ENCODE data around the gene CDC23.
"Not testable (repeated sequence)": the region's sequence is repeated elsewhere in the genome, so short reads cannot be mapped to it uniquely, and the experiment has no call there.

CDC23 gene

GRCh38 chr5:138223532-138223931, 10.4 kb upstream of the CDC23 start:
- no peak overlapping the region for H3K4me3 ChIP-seq (replicated peaks; ENCODE audit: low read depth, low read length)
- DNase-seq (ENCODE audit: low read depth) = no peak
- no peak for TF ChIP-seq CTCF (IDR thresholded peaks at IDR 0.05; ENCODE audit: low read length, missing control alignments)

GRCh38 chr5:138216799-138217198, 3.7 kb upstream of the CDC23 start:
- no peak overlapping the region for H3K4me3 ChIP-seq (replicated peaks; ENCODE audit: low read depth, low read length)
- no peak for TF ChIP-seq CTCF (IDR thresholded peaks at IDR 0.05; ENCODE audit: low read length, missing control alignments)
- no peak for DNase-seq (ENCODE audit: low read depth)

- TF ChIP-seq CTCF (IDR thresholded peaks at IDR 0.05; ENCODE audit: low read length, missing control alignments) = no peak
- peak; percentile 2 for DNase-seq (ENCODE audit: low read depth)
- H3K4me3 ChIP-seq (replicated peaks; ENCODE audit: low read depth, low read length) = peak overlapping the region; percentile 88
Observed at GRCh38 chr5:138212828-138213160, 329 bp downstream of the CDC23 start.

GRCh38 chr5:138210985-138211384, 2.1 kb downstream of the CDC23 start:
- no peak overlapping the region for H3K4me3 ChIP-seq (replicated peaks; ENCODE audit: low read depth, low read length)
- no peak for TF ChIP-seq CTCF (IDR thresholded peaks at IDR 0.05; ENCODE audit: low read length, missing control alignments)
- DNase-seq (ENCODE audit: low read depth) = no peak

GRCh38 chr5:138193859-138194258, 19.3 kb downstream of the CDC23 start:
- not testable (repeated sequence) for H3K4me3 ChIP-seq (replicated peaks; ENCODE audit: low read depth, low read length); DNase-seq (ENCODE audit: low read depth)

GRCh38 chr5:138192826-138193225, 20.3 kb downstream of the CDC23 start:
- DNase-seq (ENCODE audit: low read depth) = no peak
- no peak overlapping the region for H3K4me3 ChIP-seq (replicated peaks; ENCODE audit: low read depth, low read length)
- TF ChIP-seq CTCF (IDR thresholded peaks at IDR 0.05; ENCODE audit: low read length, missing control alignments) = no peak

- TF ChIP-seq CTCF (IDR thresholded peaks at IDR 0.05; ENCODE audit: low read length, missing control alignments) = no peak
- H3K4me3 ChIP-seq (replicated peaks; ENCODE audit: low read depth, low read length) = no peak overlapping the region
- DNase-seq (ENCODE audit: low read depth) = no peak
Observed at GRCh38 chr5:138188626-138189025, 24.5 kb downstream of the CDC23 start.

- TF ChIP-seq CTCF (IDR thresholded peaks at IDR 0.05; ENCODE audit: low read length, missing control alignments) = no peak
- H3K4me3 ChIP-seq (replicated peaks; ENCODE audit: low read depth, low read length) = no peak overlapping the region
- no peak for DNase-seq (ENCODE audit: low read depth)
Observed at GRCh38 chr5:138186002-138186447, 27.1 kb downstream of the CDC23 start.
